Natural killer cell treated with Interleukin-12 subunit alpha and Interleukin-12 subunit beta and Interleukin-15 and Interleukin-18, amount 100 ng/mL, for 72 hours (primary cell): ENCODE measurements around the gene KATNIP. TPM values are rescaled to one million over a fixed set of nuclear protein-coding genes. Genes with fewer than 3 reads are reported as not detected.

ENCODE experiments used
- ATAC-seq, 2 donors: fragments of 150-1000 bp; cut with Tn5 transposase in 1 of 2; sonication (Bioruptor Pico), chemical (Tn5 transposase) in 1 of 2; 2 replicates each; pipeline ENCODE4 v1.10.0; 2021
- DNase-seq: peaks from one replicate; pipeline ENCODE4 v3.0.0; 2022; ENCODE audit warnings: low spot score
- H3K27ac Mint-ChIP-seq, 2 donors: 1 replicate in 1 of 2; 2 replicates in 1 of 2; pipeline ENCODE4 v1.8.0; 2022; ENCODE audit warnings: mixed read lengths in 2 of 2, mild to moderate bottlenecking in 1 of 2, moderate library complexity in 1 of 2
- H3K27me3 Mint-ChIP-seq, 2 donors: 1 replicate in 1 of 2; 2 replicates in 1 of 2; pipeline ENCODE4 v1.8.0; 2022; ENCODE audit warnings: mixed read lengths in 2 of 2
- H3K36me3 Mint-ChIP-seq: one replicate; pipeline ENCODE4 v1.8.0; 2022; ENCODE audit warnings: mixed read lengths
- H3K4me1 Mint-ChIP-seq, 2 donors: 1 replicate in 1 of 2; 2 replicates in 1 of 2; pipeline ENCODE4 v1.8.0; 2022; ENCODE audit warnings: low read depth in 2 of 2, mixed read lengths in 2 of 2, mild to moderate bottlenecking in 1 of 2
- H3K4me3 Mint-ChIP-seq: one replicate; pipeline ENCODE4 v1.8.0; 2022; ENCODE audit warnings: mixed read lengths
- H3K9me3 Mint-ChIP-seq: 2 replicates; pipeline ENCODE4 v1.8.0; 2022; ENCODE audit warnings: mixed read lengths
- total RNA-seq, 2 donors: library from RNA; stranded (reverse); gene quantifications; one replicate each; pipeline ENCODE4 v1.2.3, GENCODE V29; 2022

The KATNIP gene
- total RNA-seq, 2 donors from 2014 or later = 30.0 to 38.2 TPM

GRCh38 chr16:27520982-27521673 lies 28.8 kb upstream of the KATNIP start:
- no peaks in the 10 kb centered on the region for H3K9me3 Mint-ChIP-seq
- H3K4me1 Mint-ChIP-seq = peaks cover 13 to 22% of the 10 kb centered on the region in 2 donors
- H3K4me3 Mint-ChIP-seq = no peak overlapping the region
- H3K36me3 Mint-ChIP-seq = peaks cover 19% of the 10 kb centered on the region
- ATAC-seq = no peak
- no peaks in the 10 kb centered on the region for H3K27me3 Mint-ChIP-seq
- H3K27ac Mint-ChIP-seq = peak overlapping the region in 1 of 2 donors; percentile 47
- DNase-seq = no peak

GRCh38 chr16:27522173-27522707 lies 27.7 kb upstream of the KATNIP start:
- Mint-ChIP-seq H3K9me3 (no peaks in the 10 kb centered on the region), H3K36me3 (peaks cover 25% of the 10 kb centered on the region), H3K27me3 (no peaks in the 10 kb centered on the region), H3K4me1 (peaks cover 13 to 22% of the 10 kb centered on the region in 2 donors), H3K4me3 (no peak overlapping the region), H3K27ac (peak overlapping the region in 1 of 2 donors; percentile 53)
- DNase-seq (no peak), ATAC-seq (no peak)

DNA sequence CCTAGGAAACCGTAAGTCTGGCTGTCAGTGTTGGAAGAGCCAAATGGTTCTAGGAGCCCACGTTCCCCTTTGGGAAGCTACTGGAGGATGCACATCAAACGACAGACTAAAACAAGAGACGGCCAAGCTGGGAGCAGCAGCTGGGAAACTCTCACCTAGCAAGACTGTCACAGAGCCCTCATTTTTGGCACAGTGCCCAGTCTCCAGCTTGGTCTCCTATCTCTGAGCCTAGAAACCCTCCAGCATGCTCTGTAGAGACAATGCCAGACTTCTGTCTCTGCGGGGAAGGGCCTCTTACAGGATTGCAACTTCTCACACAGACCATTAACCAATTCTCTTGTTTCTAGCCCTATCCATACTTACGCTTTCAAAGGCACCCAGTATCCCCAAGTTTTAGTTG lies 23.8 kb upstream of the KATNIP start:
- Mint-ChIP-seq H3K4me1 (peaks cover 20 to 39% of the 10 kb centered on the region in 2 donors), H3K27me3 (no peaks in the 10 kb centered on the region), H3K9me3 (no peaks in the 10 kb centered on the region), H3K27ac (no peak overlapping the region), H3K4me3 (no peak overlapping the region), H3K36me3 (peaks cover 43% of the 10 kb centered on the region)
- DNase-seq (no peak), ATAC-seq (no peak)

GRCh38 chr16:27528294-27528693 lies 21.6 kb upstream of the KATNIP start:
- peaks cover 54% of the 10 kb centered on the region for H3K36me3 Mint-ChIP-seq
- no peak for ATAC-seq

GRCh38 chr16:27529962-27530361 lies 20.0 kb upstream of the KATNIP start:
- H3K4me3 Mint-ChIP-seq = no peak overlapping the region

More at GRCh38 chr16:27528294-27528693, 21.6 kb upstream of the KATNIP start:
- H3K4me1 Mint-ChIP-seq = peaks cover 24 to 45% of the 10 kb centered on the region in 2 donors
- no peaks in the 10 kb centered on the region for H3K9me3 Mint-ChIP-seq
- no peak overlapping the region for H3K4me3 Mint-ChIP-seq
- H3K27me3 Mint-ChIP-seq = no peaks in the 10 kb centered on the region
- DNase-seq = no peak
- H3K27ac Mint-ChIP-seq = peak overlapping the region in 1 of 2 donors; percentile 75

GRCh38 chr16:27531186-27531585 lies 18.8 kb upstream of the KATNIP start:
- DNase-seq (no peak), ATAC-seq (peak; percentile 35 to 71)
- Mint-ChIP-seq H3K36me3 (peaks cover 48% of the 10 kb centered on the region), H3K27ac (peak overlapping the region; percentile 40 to 75), H3K27me3 (no peaks in the 10 kb centered on the region), H3K9me3 (no peaks in the 10 kb centered on the region), H3K4me1 (peaks cover 25 to 44% of the 10 kb centered on the region in 2 donors), H3K4me3 (peak overlapping the region; percentile 7)

More at GRCh38 chr16:27529962-27530361, 20.0 kb upstream of the KATNIP start:
- no peaks in the 10 kb centered on the region for H3K9me3 Mint-ChIP-seq
- H3K4me1 Mint-ChIP-seq = peaks cover 25 to 46% of the 10 kb centered on the region in 2 donors
- no peaks in the 10 kb centered on the region for H3K27me3 Mint-ChIP-seq
- H3K36me3 Mint-ChIP-seq = peaks cover 55% of the 10 kb centered on the region
- ATAC-seq = no peak
- no peak for DNase-seq
- H3K27ac Mint-ChIP-seq = peak overlapping the region; percentile 25 to 75

GRCh38 chr16:27531826-27532800 lies 17.8 kb upstream of the KATNIP start:
- no peaks in the 10 kb centered on the region for H3K27me3 Mint-ChIP-seq
- H3K4me3 Mint-ChIP-seq = peak overlapping the region; percentile 18
- H3K4me1 Mint-ChIP-seq = peaks cover 25 to 44% of the 10 kb centered on the region in 2 donors
- ATAC-seq = peak; percentile 71 to 89
- H3K9me3 Mint-ChIP-seq = no peaks in the 10 kb centered on the region
- DNase-seq = no peak
- H3K36me3 Mint-ChIP-seq = peaks cover 42% of the 10 kb centered on the region
- H3K27ac Mint-ChIP-seq = peak overlapping the region; percentile 40 to 75

GRCh38 chr16:27534256-27534655 lies 15.7 kb upstream of the KATNIP start:
- Mint-ChIP-seq H3K36me3 (peaks cover 38% of the 10 kb centered on the region), H3K9me3 (no peaks in the 10 kb centered on the region), H3K4me3 (no peak overlapping the region), H3K27ac (peak overlapping the region in 1 of 2 donors; percentile 75), H3K4me1 (peaks cover 41 to 52% of the 10 kb centered on the region in 2 donors), H3K27me3 (no peaks in the 10 kb centered on the region)
- ATAC-seq (no peak), DNase-seq (no peak)

DNA sequence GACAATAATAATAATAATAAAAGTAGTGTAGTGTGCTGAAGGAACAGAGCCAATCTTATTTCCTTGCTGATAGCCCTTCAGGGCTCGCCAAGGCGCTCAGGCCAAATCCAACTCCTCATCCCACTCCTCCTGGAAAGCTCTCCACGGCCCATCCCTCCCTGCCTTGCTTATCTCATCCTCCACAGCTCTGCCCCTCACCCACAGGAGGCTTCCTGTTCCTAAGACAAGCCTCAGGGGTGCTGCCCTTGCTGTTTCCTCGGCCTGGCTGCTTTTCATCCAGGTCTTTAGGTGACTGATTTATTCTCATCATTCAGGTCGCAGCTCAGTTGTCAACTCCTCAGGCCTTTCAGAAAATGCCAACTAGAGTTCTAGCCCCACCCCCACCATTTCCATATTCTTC lies 11.4 kb upstream of the KATNIP start:
- no peaks in the 10 kb centered on the region for H3K9me3 Mint-ChIP-seq
- H3K27me3 Mint-ChIP-seq = no peaks in the 10 kb centered on the region
- peaks cover 31 to 39% of the 10 kb centered on the region in 2 donors for H3K4me1 Mint-ChIP-seq
- H3K36me3 Mint-ChIP-seq = peaks cover 37% of the 10 kb centered on the region
- H3K27ac Mint-ChIP-seq = peak overlapping the region; percentile 96 to 99
- H3K4me3 Mint-ChIP-seq = peak overlapping the region; percentile 83
- ATAC-seq = peak in 1 of 2 donors; percentile 25
- peak; percentile 57 for DNase-seq

DNA sequence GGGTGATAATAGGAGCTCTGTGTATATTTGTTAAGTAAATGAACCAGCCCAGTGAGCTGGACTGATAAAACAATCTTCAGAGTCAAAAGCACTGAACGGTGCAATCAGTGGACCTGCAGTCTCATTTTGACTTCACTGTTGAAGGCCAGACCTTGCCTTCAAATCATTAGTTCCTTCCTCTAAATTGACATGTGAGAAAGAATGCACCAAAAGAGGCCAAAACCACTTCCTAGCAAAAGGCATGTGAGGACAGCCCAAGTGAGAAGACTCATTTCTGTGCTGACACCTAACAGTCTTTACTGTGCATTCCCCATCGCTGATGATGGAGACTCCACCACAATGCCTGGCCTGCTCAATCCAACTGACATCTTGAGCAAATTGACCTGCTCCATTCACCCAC lies 10.8 kb upstream of the KATNIP start:
- ATAC-seq (peak; percentile 97), DNase-seq (peak; percentile 81)
- Mint-ChIP-seq H3K36me3 (peaks cover 42% of the 10 kb centered on the region), H3K27ac (peak overlapping the region; percentile 96 to 99), H3K9me3 (no peaks in the 10 kb centered on the region), H3K4me1 (peaks cover 31 to 42% of the 10 kb centered on the region in 2 donors), H3K4me3 (peak overlapping the region; percentile 83), H3K27me3 (no peaks in the 10 kb centered on the region)

- peaks cover 47% of the 10 kb centered on the region for H3K36me3 Mint-ChIP-seq
- H3K27ac Mint-ChIP-seq = peak overlapping the region; percentile 96 to 99
- H3K27me3 Mint-ChIP-seq = no peaks in the 10 kb centered on the region
- DNase-seq = no peak
- no peaks in the 10 kb centered on the region for H3K9me3 Mint-ChIP-seq
- peaks cover 31 to 42% of the 10 kb centered on the region in 2 donors for H3K4me1 Mint-ChIP-seq
- no peak for ATAC-seq
- H3K4me3 Mint-ChIP-seq = peak overlapping the region; percentile 83
Observed at GRCh38 chr16:27539636-27540035, 10.3 kb upstream of the KATNIP start.

- no peak overlapping the region for H3K4me3 Mint-ChIP-seq
- ATAC-seq (no peak), DNase-seq (no peak)
- H3K27me3 Mint-ChIP-seq = no peaks in the 10 kb centered on the region
- H3K36me3 Mint-ChIP-seq = peaks cover 38% of the 10 kb centered on the region
- H3K4me1 Mint-ChIP-seq = peaks cover 38 to 51% of the 10 kb centered on the region in 2 donors
- H3K9me3 Mint-ChIP-seq = no peaks in the 10 kb centered on the region
- H3K27ac Mint-ChIP-seq = peak overlapping the region in 1 of 2 donors; percentile 5
Observed at GRCh38 chr16:27543801-27544200, 6.1 kb upstream of the KATNIP start.

DNA sequence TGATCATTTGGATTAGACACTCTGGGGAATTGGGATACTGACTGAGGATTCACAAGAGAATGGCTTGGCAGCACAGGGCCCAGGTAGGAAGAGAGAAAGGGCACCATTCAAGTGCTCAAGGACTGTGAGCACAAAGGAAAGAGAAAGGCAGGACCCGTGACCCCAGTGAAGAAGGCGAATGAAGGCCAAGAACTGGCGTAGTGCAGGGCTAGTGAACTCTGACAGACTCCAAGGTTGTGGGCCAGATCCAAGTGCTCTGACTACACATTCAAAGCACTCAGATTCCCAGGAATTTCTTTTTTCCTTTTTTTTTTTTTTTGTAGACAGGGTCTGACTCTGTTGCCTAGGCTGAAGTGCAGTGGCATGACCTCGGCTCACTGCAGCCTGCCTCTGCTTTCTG lies 5.3 kb upstream of the KATNIP start:
- no peak for ATAC-seq
- H3K27me3 Mint-ChIP-seq = no peaks in the 10 kb centered on the region
- H3K4me3 Mint-ChIP-seq = no peak overlapping the region
- H3K27ac Mint-ChIP-seq = no peak overlapping the region
- H3K9me3 Mint-ChIP-seq = no peaks in the 10 kb centered on the region
- peak; percentile 45 for DNase-seq
- H3K36me3 Mint-ChIP-seq = peaks cover 34% of the 10 kb centered on the region
- H3K4me1 Mint-ChIP-seq = peaks cover 34 to 46% of the 10 kb centered on the region in 2 donors
